GM19240 (cell line): ENCODE results near the gene CENPF.
"Not testable (repeated sequence)": the region's sequence is repeated elsewhere in the genome, so short reads cannot be mapped to it uniquely, and the experiment has no call there.

Source experiments
- DNase-seq: peaks from one replicate; pipeline ENCODE4 v3.0.0; 2011; ENCODE audit warnings: low spot score; ENCODE audit not compliant: insufficient read length

Gene CENPF

GRCh38 chr1:214658785-214659184 lies 55.8 kb downstream of the CENPF start:
- no peak for DNase-seq

GRCh38 chr1:214660190-214660589 lies 57.2 kb downstream of the CENPF start:
- no peak for DNase-seq

- DNase-seq, result no peak
These were observed 57.9 kb downstream of the CENPF start for GRCh38 chr1:214660900-214661299.

- no peak for DNase-seq
These were observed 59.3 kb downstream of the CENPF start for GRCh38 chr1:214662223-214662785.

- no peak for DNase-seq
These were observed 61.8 kb downstream of the CENPF start for GRCh38 chr1:214664651-214665433.

- DNase-seq, result no peak
These were observed 62.7 kb downstream of the CENPF start for GRCh38 chr1:214665606-214666110.

GRCh38 chr1:214666674-214667073 lies 63.7 kb downstream of the CENPF start:
- no peak for DNase-seq

GRCh38 chr1:214670098-214670497 lies 67.1 kb downstream of the CENPF start:
- DNase-seq, result no peak

GRCh38 chr1:214673029-214673428 lies 70.0 kb downstream of the CENPF start:
- DNase-seq, result not testable (repeated sequence)

GRCh38 chr1:214673576-214673975 lies 70.6 kb downstream of the CENPF start:
- DNase-seq, result no peak

GRCh38 chr1:214675524-214675923 lies 72.5 kb downstream of the CENPF start:
- not testable (repeated sequence) for DNase-seq

- DNase-seq, result no peak
These were observed 73.8 kb downstream of the CENPF start for GRCh38 chr1:214676747-214677146.

- DNase-seq, result no peak
These were observed 75.0 kb downstream of the CENPF start for GRCh38 chr1:214677945-214678344.

- DNase-seq, result no peak
These were observed 75.4 kb downstream of the CENPF start for GRCh38 chr1:214678386-214678785.

GRCh38 chr1:214683621-214684020 lies 80.6 kb downstream of the CENPF start:
- no peak for DNase-seq

- DNase-seq, result no peak
These were observed 82.9 kb downstream of the CENPF start for GRCh38 chr1:214685906-214686305.

GRCh38 chr1:214686497-214686896 lies 83.5 kb downstream of the CENPF start:
- no peak for DNase-seq

GRCh38 chr1:214688891-214689290 lies 85.9 kb downstream of the CENPF start:
- DNase-seq, result no peak

GRCh38 chr1:214694769-214695168 lies 91.8 kb downstream of the CENPF start:
- DNase-seq, result no peak

- DNase-seq, result no peak
These were observed 95.6 kb downstream of the CENPF start for GRCh38 chr1:214698559-214698958.

GRCh38 chr1:214700437-214700836 lies 97.4 kb downstream of the CENPF start:
- DNase-seq, result no peak

GRCh38 chr1:214702556-214702955 lies 99.6 kb downstream of the CENPF start:
- DNase-seq, result no peak
